Trophoblast cell (in vitro differentiated cells and primary cell): Measurements from ENCODE around the gene KRTAP9-2.
"Not testable (repeated sequence)": the region's sequence is repeated elsewhere in the genome, so short reads cannot be mapped to it uniquely, and the experiment has no call there.

Source experiments
- DNase-seq, 2 donors: peaks; one replicate each; pipeline ENCODE4 v3.0.0-alpha.2; 2016
- H2AFZ ChIP-seq: 2 replicates; pipeline ENCODE4 v1.6.1; 2013; ENCODE audit warnings: low read length, moderate library complexity, mild to moderate bottlenecking; ENCODE audit not compliant: insufficient read depth, poor library complexity
- H2AK5ac ChIP-seq: 2 replicates; pipeline ENCODE4 v1.6.1; 2013; ENCODE audit warnings: mild to moderate bottlenecking, low read length
- H2BK120ac ChIP-seq: 2 replicates; pipeline ENCODE4 v1.6.1; 2013; ENCODE audit warnings: low read length, mild to moderate bottlenecking, moderate library complexity; ENCODE audit not compliant: insufficient read depth, poor library complexity
- H2BK12ac ChIP-seq: 2 replicates; pipeline ENCODE4 v1.6.1; 2013; ENCODE audit warnings: mild to moderate bottlenecking, low read length, moderate library complexity
- H2BK5ac ChIP-seq: 2 replicates; pipeline ENCODE4 v1.6.1; 2013; ENCODE audit warnings: low read length, low read depth, moderate library complexity, mild to moderate bottlenecking; ENCODE audit not compliant: poor library complexity
- H3K14ac ChIP-seq: 2 replicates; pipeline ENCODE4 v1.6.1; 2013; ENCODE audit warnings: mild to moderate bottlenecking, low read length
- H3K18ac ChIP-seq: 2 replicates; pipeline ENCODE4 v1.6.1; 2013; ENCODE audit warnings: mild to moderate bottlenecking, low read length
- H3K23ac ChIP-seq: 2 replicates; pipeline ENCODE4 v1.6.1; 2013; ENCODE audit warnings: low read length
- H3K27ac ChIP-seq: 2 replicates; pipeline ENCODE4 v1.5.1; 2013; ENCODE audit warnings: low read depth, mild to moderate bottlenecking, inconsistent platforms, low read length, moderate library complexity
- H3K27me3 ChIP-seq: 2 replicates; pipeline ENCODE4 v1.6.1; 2013; ENCODE audit warnings: inconsistent platforms, mild to moderate bottlenecking, low read length, moderate library complexity; ENCODE audit not compliant: insufficient read depth
- H3K36me3 ChIP-seq, 2 experiments: 1 replicate in 1 of 2; 2 replicates in 1 of 2; pipeline ENCODE4 v1.6.1; 2013; ENCODE audit warnings: low read length in 2 of 2, mild to moderate bottlenecking in 2 of 2, moderate library complexity in 1 of 2; ENCODE audit not compliant: insufficient read depth in 2 of 2, control insufficient read depth in 1 of 2
- H3K4ac ChIP-seq: 2 replicates; pipeline ENCODE4 v1.6.1; 2013; ENCODE audit warnings: low read depth, mild to moderate bottlenecking, low read length, moderate library complexity
- H3K4me1 ChIP-seq, 2 experiments: 1 replicate in 1 of 2; 2 replicates in 1 of 2; pipeline ENCODE4 v1.6.1; 2013; ENCODE audit warnings: low read length in 2 of 2, mild to moderate bottlenecking in 2 of 2, moderate library complexity in 1 of 2; ENCODE audit not compliant: insufficient read depth in 2 of 2, control insufficient read depth in 1 of 2
- H3K4me2 ChIP-seq: 2 replicates; pipeline ENCODE4 v1.6.1; 2013; ENCODE audit warnings: inconsistent platforms, mild to moderate bottlenecking, low read length, moderate library complexity
- H3K4me3 ChIP-seq: 2 replicates; pipeline ENCODE4 v1.5.1; 2013; ENCODE audit warnings: mild to moderate bottlenecking, low read depth, low read length, inconsistent platforms
- H3K79me1 ChIP-seq: one replicate; pipeline ENCODE4 v1.6.1; 2013; ENCODE audit warnings: low read length
- H3K79me2 ChIP-seq: 2 replicates; pipeline ENCODE4 v1.6.1; 2013; ENCODE audit warnings: low read length, mild to moderate bottlenecking; ENCODE audit not compliant: control insufficient read depth, insufficient read depth, poor library complexity
- H3K9ac ChIP-seq: 2 replicates; pipeline ENCODE4 v1.6.1; 2013; ENCODE audit warnings: mild to moderate bottlenecking, low read length
- H3K9me3 ChIP-seq: 2 replicates; pipeline ENCODE4 v1.6.1; 2013; ENCODE audit warnings: low read depth, mild to moderate bottlenecking, control low read depth, inconsistent platforms, low read length; ENCODE audit not compliant: insufficient read depth
- H4K12ac ChIP-seq: 2 replicates; pipeline ENCODE4 v1.6.1; 2013; ENCODE audit warnings: low read depth, mild to moderate bottlenecking, low read length, moderate library complexity
- H4K8ac ChIP-seq: 2 replicates; pipeline ENCODE4 v1.6.1; 2013; ENCODE audit warnings: low read depth, mild to moderate bottlenecking, low read length, moderate library complexity
- H4K91ac ChIP-seq: one replicate; pipeline ENCODE4 v1.6.1; 2013; ENCODE audit warnings: low read depth, mild to moderate bottlenecking, low read length, moderate library complexity
- WGBS: extraction: QIAGEN DNeasy Blood & Tissue Kit; methylation state at CpG from one replicate; pipeline ENCODE4 v1.1.7; 2013; ENCODE audit warnings: missing lambda C conversion rate; ENCODE audit not compliant: insufficient read length, insufficient coverage; ENCODE audit errors: extremely low coverage; 5-methylcytosine and 5-hydroxymethylcytosine counted together

Gene KRTAP9-2

DNA sequence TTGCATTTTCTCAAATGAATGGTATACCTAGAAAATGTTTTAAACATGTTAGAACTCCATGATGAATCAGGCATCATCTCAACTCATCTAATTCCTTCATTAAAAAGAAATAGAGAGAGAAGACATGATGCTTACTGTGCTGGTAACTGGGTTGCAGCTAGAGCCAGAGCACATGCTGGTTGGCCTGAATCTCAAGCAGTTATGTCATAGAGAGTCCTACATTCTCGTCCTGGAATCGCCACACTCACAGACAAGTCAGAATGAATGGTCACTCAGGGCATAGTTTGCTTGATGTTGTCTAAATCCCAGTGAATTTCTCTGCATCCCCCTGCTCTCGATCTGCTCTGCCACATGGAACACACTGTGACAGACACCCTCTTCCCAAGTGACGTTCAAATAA is 10.7 kb downstream of the KRTAP9-2 start:
- not testable (repeated sequence) for H3K9me3 ChIP-seq, H3K4me2 ChIP-seq, H3K79me1 ChIP-seq, H3K4ac ChIP-seq, H2BK12ac ChIP-seq, H2BK5ac ChIP-seq, H3K27me3 ChIP-seq, H3K23ac ChIP-seq, H2AK5ac ChIP-seq, H3K4me1 ChIP-seq, H3K14ac ChIP-seq, H3K4me3 ChIP-seq, DNase-seq, H3K9ac ChIP-seq, H3K27ac ChIP-seq, H4K91ac ChIP-seq, H3K79me2 ChIP-seq, H3K18ac ChIP-seq, H2AFZ ChIP-seq, H2BK120ac ChIP-seq, H4K12ac ChIP-seq, H4K8ac ChIP-seq, H3K36me3 ChIP-seq
- no CpG with 5 or more reads among the region's 4 CpGs for WGBS

- not testable (repeated sequence) for H3K4ac ChIP-seq, H2AK5ac ChIP-seq, H3K9ac ChIP-seq, H3K4me2 ChIP-seq, H2BK120ac ChIP-seq, H3K27me3 ChIP-seq, H4K91ac ChIP-seq, H3K4me3 ChIP-seq, H3K18ac ChIP-seq, H3K9me3 ChIP-seq, H4K8ac ChIP-seq, H3K36me3 ChIP-seq, H3K27ac ChIP-seq, H3K23ac ChIP-seq, H4K12ac ChIP-seq, DNase-seq, H2BK12ac ChIP-seq, H2AFZ ChIP-seq, H3K79me1 ChIP-seq, H3K14ac ChIP-seq, H2BK5ac ChIP-seq, H3K4me1 ChIP-seq, H3K79me2 ChIP-seq
- WGBS = no CpG with 5 or more reads among the region's 3 CpGs
These were observed 11.5 kb downstream of the KRTAP9-2 start, which contains the start of gene KRTAP9-8 for GRCh38 chr17:41237949-41238437. Gene KRTAP9-8 (plus strand): TSS chr17:41237999. CDS start chr17:41238052, 53 bp downstream.

GRCh38 chr17:41246995-41247787 is 20.7 kb downstream of the KRTAP9-2 start:
- H3K4me1 ChIP-seq, H3K27me3 ChIP-seq, H3K27ac ChIP-seq, H4K12ac ChIP-seq, H3K9me3 ChIP-seq, H2BK5ac ChIP-seq, H3K18ac ChIP-seq, H3K23ac ChIP-seq, H4K91ac ChIP-seq, H3K9ac ChIP-seq, H3K4me2 ChIP-seq, H3K36me3 ChIP-seq, H2AK5ac ChIP-seq, DNase-seq, H3K4ac ChIP-seq, H3K14ac ChIP-seq, H3K79me2 ChIP-seq, H3K4me3 ChIP-seq, H2BK12ac ChIP-seq, H2AFZ ChIP-seq, H2BK120ac ChIP-seq, H3K79me1 ChIP-seq, H4K8ac ChIP-seq: not testable (repeated sequence)
- no CpG with 5 or more reads among the region's 2 CpGs for WGBS

DNA sequence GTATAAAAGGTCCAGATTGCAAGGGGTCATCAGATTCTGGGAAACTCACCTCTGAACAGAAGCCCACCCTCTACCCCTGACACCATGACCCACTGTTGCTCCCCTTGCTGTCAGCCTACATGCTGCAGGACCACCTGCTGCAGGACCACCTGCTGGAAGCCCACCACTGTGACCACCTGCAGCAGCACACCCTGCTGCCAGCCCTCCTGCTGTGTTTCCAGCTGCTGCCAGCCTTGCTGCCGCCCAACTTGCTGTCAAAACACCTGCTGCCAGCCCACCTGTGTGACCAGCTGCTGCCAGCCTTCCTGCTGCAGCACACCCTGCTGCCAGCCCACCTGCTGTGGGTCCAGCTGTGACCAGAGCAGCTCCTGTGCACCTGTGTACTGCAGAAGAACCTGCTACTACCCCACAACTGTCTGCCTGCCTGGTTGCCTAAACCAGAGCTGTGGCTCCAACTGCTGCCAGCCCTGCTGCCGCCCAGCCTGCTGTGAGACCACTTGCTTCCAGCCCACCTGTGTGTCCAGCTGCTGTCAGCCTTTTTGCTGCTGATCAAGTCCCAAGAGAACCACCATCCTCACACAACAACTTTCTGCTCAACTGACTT is 23.3 kb downstream of the KRTAP9-2 start, which contains the start of gene KRTAP9-4:
Gene KRTAP9-4 (plus strand): TSS at position 51 of the 604 bp plus-strand sequence. CDS start 34 bp downstream, at position 85.
- H3K4me1 ChIP-seq, H2BK120ac ChIP-seq, H3K9me3 ChIP-seq, H3K27me3 ChIP-seq, H3K36me3 ChIP-seq, H2BK5ac ChIP-seq, H3K18ac ChIP-seq, H3K9ac ChIP-seq, H4K12ac ChIP-seq, H2BK12ac ChIP-seq, H3K79me1 ChIP-seq, DNase-seq, H3K4me3 ChIP-seq, H3K14ac ChIP-seq, H3K4ac ChIP-seq, H3K23ac ChIP-seq, H3K27ac ChIP-seq, H3K4me2 ChIP-seq, H2AFZ ChIP-seq, H2AK5ac ChIP-seq, H3K79me2 ChIP-seq, H4K91ac ChIP-seq, H4K8ac ChIP-seq: not testable (repeated sequence)
- WGBS = no CpG with 5 or more reads among the region's 2 CpGs
